GM12878 (cell line): ENCODE measurements around the gene PPHLN1. TPM values are rescaled to one million over a fixed set of nuclear protein-coding genes. Genes with fewer than 3 reads are reported as not detected.

Experiments used
- ATAC-seq: fragments of 200-7000 bp; cut with Tn5 transposase; 3 replicates; pipeline ENCODE4 v1.9.1; 2020; ENCODE audit warnings: mild to moderate bottlenecking, moderate library complexity
- BruUV-seq: library from RNA; stranded (reverse); fragments of 400-500 nt; replicated peaks from 2 replicates; lab custom pipeline; 2021; lab: Mats Ljungman, UMichigan
- CTCF ChIA-PET: fragments of 300-600 bp; sonication (Branson Sonifier 250); formaldehyde crosslinking; extraction: SDS; loops from one replicate; lab custom pipeline; 2021; ENCODE audit warnings: inconsistent platforms; lab: Yijun Ruan, JAX
- POLR2A ChIA-PET: fragments of 350-600 bp; formaldehyde crosslinking; extraction: SDS; loops from one replicate; lab custom pipeline; 2021; ENCODE audit warnings: inconsistent platforms; lab: Charles Lee
- RAD21 ChIA-PET: fragments of 300-600 bp; sonication (Branson Sonifier 250); formaldehyde crosslinking; loops from one replicate; lab custom pipeline; 2023; ENCODE audit warnings: antibody characterized with exemption; ENCODE audit not compliant: unreplicated experiment; lab: Charles Lee
- SMC1A ChIA-PET: fragments of 300-600 bp; sonication (Branson Sonifier 250); formaldehyde crosslinking; loops from one replicate; lab custom pipeline; 2023; ENCODE audit not compliant: unreplicated experiment, uncharacterized antibody; lab: Charles Lee
- DNase-seq: peaks from one replicate; pipeline ENCODE4 v3.0.0-alpha.2; 2011; ENCODE audit warnings: low read depth, low spot score
- FAIRE-seq: peaks from 3 replicates; lab custom pipeline; 2011; peaks lifted over from hg19 to GRCh38; lab: Jason Lieb, UNC
- H2AFZ ChIP-seq: 2 replicates; pipeline ENCODE4 v1.6.0; 2011; ENCODE audit warnings: low read depth, low read length, control low read depth; ENCODE audit not compliant: control insufficient read depth
- H3K27ac ChIP-seq: 2 replicates; pipeline ENCODE4 v1.5.1; 2011; ENCODE audit warnings: control low read depth; ENCODE audit not compliant: control insufficient read depth, insufficient read depth
- H3K27me3 ChIP-seq, 2 experiments: replicated peaks in 1 of 2; 2 replicates each; pipeline versions ENCODE4 v1.6.0 to v1.6.1; 2011; ENCODE audit warnings: low read length in 1 of 2; ENCODE audit not compliant: control insufficient read depth in 2 of 2, insufficient read depth in 2 of 2
- H3K36me3 ChIP-seq, 2 experiments: 2 replicates each; pipeline ENCODE4 v1.5.1; 2011; ENCODE audit warnings: low read length in 1 of 2; ENCODE audit not compliant: control insufficient read depth in 2 of 2, insufficient read depth in 2 of 2
- H3K4me1 ChIP-seq: 2 replicates; pipeline ENCODE4 v1.6.1; 2011; ENCODE audit warnings: mild to moderate bottlenecking, low read length, moderate library complexity, mixed read lengths; ENCODE audit not compliant: control insufficient read depth, insufficient read depth
- H3K4me2 ChIP-seq: 2 replicates; pipeline ENCODE4 v1.6.0; 2011; ENCODE audit warnings: control low read depth; ENCODE audit not compliant: control insufficient read depth, insufficient read depth
- H3K4me3 ChIP-seq: fragments of 200-600 bp; sonication (generic); 2 replicates; pipeline ENCODE4 v1.5.1; 2016
- H3K79me2 ChIP-seq: 2 replicates; pipeline ENCODE4 v1.6.0; 2011; ENCODE audit warnings: low read length; ENCODE audit not compliant: control insufficient read depth, insufficient read depth
- H3K9ac ChIP-seq: 2 replicates; pipeline ENCODE4 v1.8.0; 2011; ENCODE audit warnings: low read length, control low read depth, mixed read lengths; ENCODE audit not compliant: control insufficient read depth, insufficient read depth
- H3K9me3 ChIP-seq: replicated peaks from 3 replicates; pipeline ENCODE4 v1.5.1; 2011; ENCODE audit warnings: mild to moderate bottlenecking, low read length; ENCODE audit not compliant: control insufficient read depth, insufficient read depth
- H4K20me1 ChIP-seq: 2 replicates; pipeline ENCODE4 v1.6.0; 2011; ENCODE audit not compliant: control insufficient read depth, insufficient read depth
- BHLHE40 ChIP-seq, 2 experiments: fragments of 450-650 bp in 1 of 2; IDR thresholded peaks; 2 replicates each; pipeline ENCODE4 v1.6.1; 2011 to 2017; ENCODE audit warnings: low read depth in 2 of 2, borderline replicate concordance in 1 of 2, improper control_type of control experiment in 1 of 2, low read length in 1 of 2, mild to moderate bottlenecking in 1 of 2
- IKZF1 ChIP-seq: fragments of 450-650 bp; conservative IDR thresholded peaks from 2 replicates; pipeline ENCODE4 v1.6.1; 2017; ENCODE audit warnings: antibody characterized with exemption, mild to moderate bottlenecking
- LARP7 ChIP-seq: fragments of 450-650 bp; IDR thresholded peaks from 2 replicates; pipeline ENCODE4 v1.6.1; 2017; ENCODE audit warnings: mild to moderate bottlenecking
- MEF2A ChIP-seq: IDR thresholded peaks from 2 replicates; pipeline ENCODE4 v1.6.1; 2011; ENCODE audit warnings: low read depth, mild to moderate bottlenecking, low read length, moderate library complexity; ENCODE audit not compliant: insufficient read depth
- MEF2B ChIP-seq: fragments of 450-650 bp; IDR thresholded peaks from 2 replicates; pipeline ENCODE4 v1.6.1; 2018; ENCODE audit warnings: mild to moderate bottlenecking, moderate library complexity; ENCODE audit not compliant: partially characterized antibody, poor library complexity, severe bottlenecking
- NR2F1 ChIP-seq: fragments of 450-650 bp; conservative IDR thresholded peaks from 2 replicates; pipeline ENCODE4 v1.6.1; 2017; ENCODE audit warnings: mild to moderate bottlenecking
- ZNF384 ChIP-seq: IDR thresholded peaks from 2 replicates; pipeline ENCODE4 v1.6.1; 2012; ENCODE audit warnings: low read depth, mild to moderate bottlenecking, low read length, improper control_type of control experiment, borderline replicate concordance
- WGBS: methylation state at CpG from one replicate; pipeline ENCODE4 v1.1.6; 2016; ENCODE audit warnings: low lambda C conversion rate; ENCODE audit not compliant: insufficient replicate concordance, insufficient coverage; ENCODE audit errors: missing lambda C conversion rate; 5-methylcytosine and 5-hydroxymethylcytosine counted together
- in situ Hi-C: fragments of 300-500 bp; cut with MboI; formaldehyde crosslinking; loops from 9 replicates; pipeline ENCODE4 v1.14.3; 2018; ENCODE audit warnings: mixed read lengths
- intact Hi-C: fragments of 100-400 bp; cut with micrococcal nuclease; formaldehyde crosslinking; loops from one replicate; pipeline ENCODE4 v1.14.2; 2022; ENCODE audit not compliant: unreplicated experiment
- polyA plus RNA-seq, 11 experiments: library from polyadenylated mRNA; depleted of rRNA in 4 of 11; unstranded in 6 of 11; stranded (reverse) in 5 of 11; fragments of >200 nt; fragmentation: Nextera tagmentation in 4 of 11; fragmentation: Illumina TruSeq in 1 of 11; extraction: Ambion mirVana in 4 of 11; extraction: Trizol in 1 of 11; gene quantifications; 1 replicate in 1 of 11; 2 replicates in 10 of 11; pipeline versions ENCODE4 v1.2.1 to v1.2.3, GENCODE V29; 2011 to 2016; ENCODE audit warnings: inconsistent platforms in 2 of 11, missing spikeins in 2 of 11, low read depth in 1 of 11
- total RNA-seq, 4 experiments: library from RNA; depleted of rRNA in 3 of 4; stranded (reverse); fragments of >200 nt in 3 of 4; fragmentation: Illumina TruSeq in 1 of 4; extraction: Trizol in 1 of 4; gene quantifications; 2 replicates each; pipeline versions ENCODE4 v1.2.1 to v1.2.3, GENCODE V29; 2013 to 2021
- TF ChIP-seq, protein P1 (sequence below): fragments of 450-650 bp; IDR thresholded peaks from 2 replicates; pipeline ENCODE4 v1.6.1; 2017; ENCODE audit warnings: mild to moderate bottlenecking, moderate library complexity
- TF ChIP-seq, protein P2 (sequence below): fragments of 450-650 bp; IDR thresholded peaks from 2 replicates; pipeline ENCODE4 v1.6.1; 2016; ENCODE audit warnings: mild to moderate bottlenecking

The PPHLN1 gene
- total and polyA plus RNA-seq, 10 of the 15 experiments (the other 5 are each of a cell fraction or from before 2014, with no cell fraction given), result 73.6 to 117 (median 92.1) TPM

DNA sequence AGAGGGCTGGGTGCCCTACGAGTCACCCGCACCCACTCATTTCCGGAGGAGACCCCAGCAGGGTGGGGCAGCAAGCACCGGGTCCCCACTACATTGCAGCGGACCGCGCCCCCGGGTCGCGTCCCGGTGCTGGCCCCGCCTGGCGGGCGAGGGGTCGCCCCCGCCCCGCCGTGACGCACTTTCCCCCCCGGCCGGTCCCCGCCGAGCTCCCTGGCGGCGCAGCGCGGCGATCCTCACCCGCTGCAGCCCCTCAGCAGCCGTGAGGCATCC is 157.5 kb downstream of the PPHLN1 start:
- CTCF ChIA-PET, result interaction anchor here (0.6 to 11.2 kb wide), 11 partner anchors 13 to 854 kb away, joined by 3 to 117 read pairs (median 7); no protein-coding TSS in a partner anchor
- peak overlapping the region; percentile 100 for H3K4me2 ChIP-seq
- no peak overlapping the region for H3K27ac ChIP-seq
- POLR2A ChIA-PET, result interaction anchor here (0.6 to 0.8 kb wide), 2 partner anchors 11 to 1102 kb away, joined by 3 to 6 read pairs; no protein-coding TSS in a partner anchor
- 2% methylated on average over 18 of the region's 30 CpGs for WGBS
- in situ Hi-C loops (loop anchor here (5.0 to 10.0 kb wide), 2 partner anchors 791 to 854 kb away; no protein-coding TSS in a partner anchor), intact Hi-C loops (loop anchor here (1.0 to 10.0 kb wide), 5 partner anchors 86 to 855 kb away; no protein-coding TSS in a partner anchor)
- RAD21 ChIA-PET, result interaction anchor here (0.5 to 4.5 kb wide), 13 partner anchors 14 to 1812 kb away, joined by 3 to 38 read pairs (median 3); no protein-coding TSS in a partner anchor
- peak overlapping the region; percentile 32; the same call in 1 of the 2 replicates for H3K9ac ChIP-seq
- H3K4me1 ChIP-seq, result peaks cover 9% of the 10 kb centered on the region
- peaks cover 0 to 6% of the 10 kb centered on the region in 2 experiments; a peak in 1 of 4 replicates for H3K27me3 ChIP-seq
- DNase-seq, result no peak
- no peaks in the 10 kb centered on the region for H3K36me3 ChIP-seq
- TF ChIP-seq BHLHE40 (IDR thresholded peaks at IDR 0.05; ENCODE audit: borderline replicate concordance in 1 of 2, low read depth in 2 of 2, low read length in 1 of 2) (no peak), IKZF1 (peak; percentile 7; the same call in 1 of the 2 replicates), NR2F1 (peak; percentile 9; the same call in 1 of the 2 replicates), LARP7 (0 out of 2 replicates have a peak, but pooled peaks have one; percentile 5)
- no peak for FAIRE-seq
- ATAC-seq, result peak; percentile 54
- H3K9me3 ChIP-seq, result no peaks in the 10 kb centered on the region
- no peaks in the 10 kb centered on the region for H3K79me2 ChIP-seq
- no peaks in the 10 kb centered on the region for H4K20me1 ChIP-seq
- SMC1A ChIA-PET, result interaction anchor here (1.2 to 6.0 kb wide), 6 partner anchors 14 to 852 kb away, joined by 3 to 49 read pairs (median 15); no protein-coding TSS in a partner anchor
- H2AFZ ChIP-seq, result peak overlapping the region; percentile 92
- peak overlapping the region; percentile 73 for H3K4me3 ChIP-seq
- BruUV-seq, result no TSS peak

- ChIA-PET SMC1A (interaction anchor here (0.6 to 6.0 kb wide), 13 partner anchors 11 to 851 kb away, joined by 3 to 49 read pairs (median 4); no protein-coding TSS in a partner anchor), CTCF (interaction anchor here (0.6 to 11.2 kb wide), 15 partner anchors 15 to 1342 kb away, joined by 3 to 117 read pairs (median 3); no protein-coding TSS in a partner anchor), RAD21 (interaction anchor here (3.5 to 4.5 kb wide), 4 partner anchors 16 to 853 kb away, joined by 21 to 38 read pairs (median 24); no protein-coding TSS in a partner anchor), POLR2A (interaction anchor here (0.6 kb wide), 1 partner anchor 56 kb away, joined by 3 read pairs; no protein-coding TSS in a partner anchor)
- no peak overlapping the region for H3K4me2 ChIP-seq
- TF ChIP-seq MEF2A, result peak; percentile 74
- peak; percentile 59 for TF ChIP-seq MEF2B
- TF ChIP-seq, protein P1, sequence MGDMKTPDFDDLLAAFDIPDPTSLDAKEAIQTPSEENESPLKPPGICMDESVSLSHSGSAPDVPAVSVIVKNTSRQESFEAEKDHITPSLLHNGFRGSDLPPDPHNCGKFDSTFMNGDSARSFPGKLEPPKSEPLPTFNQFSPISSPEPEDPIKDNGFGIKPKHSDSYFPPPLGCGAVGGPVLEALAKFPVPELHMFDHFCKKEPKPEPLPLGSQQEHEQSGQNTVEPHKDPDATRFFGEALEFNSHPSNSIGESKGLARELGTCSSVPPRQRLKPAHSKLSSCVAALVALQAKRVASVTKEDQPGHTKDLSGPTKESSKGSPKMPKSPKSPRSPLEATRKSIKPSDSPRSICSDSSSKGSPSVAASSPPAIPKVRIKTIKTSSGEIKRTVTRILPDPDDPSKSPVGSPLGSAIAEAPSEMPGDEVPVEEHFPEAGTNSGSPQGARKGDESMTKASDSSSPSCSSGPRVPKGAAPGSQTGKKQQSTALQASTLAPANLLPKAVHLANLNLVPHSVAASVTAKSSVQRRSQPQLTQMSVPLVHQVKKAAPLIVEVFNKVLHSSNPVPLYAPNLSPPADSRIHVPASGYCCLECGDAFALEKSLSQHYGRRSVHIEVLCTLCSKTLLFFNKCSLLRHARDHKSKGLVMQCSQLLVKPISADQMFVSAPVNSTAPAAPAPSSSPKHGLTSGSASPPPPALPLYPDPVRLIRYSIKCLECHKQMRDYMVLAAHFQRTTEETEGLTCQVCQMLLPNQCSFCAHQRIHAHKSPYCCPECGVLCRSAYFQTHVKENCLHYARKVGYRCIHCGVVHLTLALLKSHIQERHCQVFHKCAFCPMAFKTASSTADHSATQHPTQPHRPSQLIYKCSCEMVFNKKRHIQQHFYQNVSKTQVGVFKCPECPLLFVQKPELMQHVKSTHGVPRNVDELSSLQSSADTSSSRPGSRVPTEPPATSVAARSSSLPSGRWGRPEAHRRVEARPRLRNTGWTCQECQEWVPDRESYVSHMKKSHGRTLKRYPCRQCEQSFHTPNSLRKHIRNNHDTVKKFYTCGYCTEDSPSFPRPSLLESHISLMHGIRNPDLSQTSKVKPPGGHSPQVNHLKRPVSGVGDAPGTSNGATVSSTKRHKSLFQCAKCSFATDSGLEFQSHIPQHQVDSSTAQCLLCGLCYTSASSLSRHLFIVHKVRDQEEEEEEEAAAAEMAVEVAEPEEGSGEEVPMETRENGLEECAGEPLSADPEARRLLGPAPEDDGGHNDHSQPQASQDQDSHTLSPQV, result no peak
- peak; percentile 84 for TF ChIP-seq ZNF384
- TF ChIP-seq, protein P2, sequence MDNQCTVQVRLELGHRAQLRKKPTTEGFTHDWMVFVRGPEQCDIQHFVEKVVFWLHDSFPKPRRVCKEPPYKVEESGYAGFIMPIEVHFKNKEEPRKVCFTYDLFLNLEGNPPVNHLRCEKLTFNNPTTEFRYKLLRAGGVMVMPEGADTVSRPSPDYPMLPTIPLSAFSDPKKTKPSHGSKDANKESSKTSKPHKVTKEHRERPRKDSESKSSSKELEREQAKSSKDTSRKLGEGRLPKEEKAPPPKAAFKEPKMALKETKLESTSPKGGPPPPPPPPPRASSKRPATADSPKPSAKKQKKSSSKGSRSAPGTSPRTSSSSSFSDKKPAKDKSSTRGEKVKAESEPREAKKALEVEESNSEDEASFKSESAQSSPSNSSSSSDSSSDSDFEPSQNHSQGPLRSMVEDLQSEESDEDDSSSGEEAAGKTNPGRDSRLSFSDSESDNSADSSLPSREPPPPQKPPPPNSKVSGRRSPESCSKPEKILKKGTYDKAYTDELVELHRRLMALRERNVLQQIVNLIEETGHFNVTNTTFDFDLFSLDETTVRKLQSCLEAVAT, result no peak
- ATAC-seq, result no peak
- H3K9ac ChIP-seq, result no peak overlapping the region
- FAIRE-seq, result no peak
- no peak overlapping the region for H3K27ac ChIP-seq
- peaks cover 0 to 6% of the 10 kb centered on the region in 2 experiments; a peak in 1 of 4 replicates for H3K27me3 ChIP-seq
- H3K79me2 ChIP-seq, result no peaks in the 10 kb centered on the region
- H3K36me3 ChIP-seq, result no peaks in the 10 kb centered on the region
- H3K4me1 ChIP-seq, result no peaks in the 10 kb centered on the region
- no peaks in the 10 kb centered on the region for H4K20me1 ChIP-seq
- WGBS, result 42% methylated on average over 3 of the region's 3 CpGs
- no peak overlapping the region for H2AFZ ChIP-seq
- no peak for DNase-seq
- intact Hi-C loops (loop anchor here (5.0 to 10.0 kb wide), 2 partner anchors 280 to 727 kb away; no protein-coding TSS in a partner anchor), in situ Hi-C loops (loop anchor here (5.0 to 10.0 kb wide), 2 partner anchors 790 to 852 kb away; no protein-coding TSS in a partner anchor)
- H3K4me3 ChIP-seq, result no peak overlapping the region
- no TSS peak for BruUV-seq
- no peaks in the 10 kb centered on the region for H3K9me3 ChIP-seq
Measured at GRCh38 chr12:42484996-42485395, 159.0 kb downstream of the PPHLN1 start.
